Uterus (tissue), 4 donors: ENCODE data around the gene DGKI. TPM values are rescaled to one million over a fixed set of nuclear protein-coding genes. Genes with fewer than 3 reads are reported as not detected.

Source experiments
- DNase-seq, 2 donors: peaks; one replicate each; pipeline ENCODE4 v3.0.0-alpha.2; 2019 to 2020
- H3K27ac ChIP-seq, 2 donors: fragments of 200-600 bp; sonication (generic); 1 replicate in 1 of 2; 2 replicates in 1 of 2; pipeline ENCODE4 v1.5.1; 2016 to 2018
- H3K27me3 ChIP-seq, 2 donors: fragments of 200-600 bp; sonication (generic); one replicate each; pipeline ENCODE4 v1.5.1; 2018 to 2019; ENCODE audit warnings: control low read depth in 1 of 2
- H3K36me3 ChIP-seq, 2 donors: fragments of 200-600 bp; sonication (generic); one replicate each; pipeline ENCODE4 v1.5.1; 2019; ENCODE audit warnings: control low read depth in 1 of 2
- H3K4me1 ChIP-seq, 2 donors: fragments of 200-600 bp; sonication (generic); one replicate each; pipeline ENCODE4 v1.5.1; 2018 to 2019; ENCODE audit warnings: control low read depth in 1 of 2
- H3K4me3 ChIP-seq, 2 donors: fragments of 200-600 bp; sonication (generic); 1 replicate in 1 of 2; 2 replicates in 1 of 2; pipeline ENCODE4 v1.5.1; 2018 to 2019; ENCODE audit warnings: mild to moderate bottlenecking in 1 of 2
- H3K9me3 ChIP-seq, 2 donors: fragments of 200-600 bp; sonication (generic); one replicate each; pipeline ENCODE4 v1.5.1; 2019; ENCODE audit warnings: control low read depth in 1 of 2
- POLR2A ChIP-seq, 2 donors: fragments of 450-650 bp; IDR thresholded peaks; one replicate each; pipeline ENCODE4 v1.6.1; 2016; ENCODE audit warnings: antibody characterized with exemption in 2 of 2, mild to moderate bottlenecking in 1 of 2, moderate library complexity in 1 of 2
- intact Hi-C: fragments of 100-400 bp; cut with DNase I; formaldehyde crosslinking; loops from one replicate; pipeline ENCODE4 v1.15.1; 2023; ENCODE audit warnings: low total_unique reads
- total RNA-seq, 4 donors: library from RNA; depleted of rRNA in 3 of 4; stranded (reverse); fragments of >200 nt in 3 of 4; gene quantifications; one replicate each; pipeline versions ENCODE4 v1.1.0 to v1.2.4, GENCODE V29; 2014 to 2023
- TF ChIP-seq, protein P1 (sequence below), 4 experiments: fragments of 200-600 bp in 2 of 4; fragments of 450-650 bp in 2 of 4; sonication (generic) in 2 of 4; IDR thresholded peaks; one replicate each; pipeline ENCODE4 v1.5.1; 2016 to 2019; ENCODE audit warnings: antibody characterized with exemption in 4 of 4, mild to moderate bottlenecking in 2 of 4, moderate library complexity in 1 of 4
- donor health status: DM: yes; HTN: yes; CAD: no.

Gene DGKI
- total RNA-seq, 4 donors from 2014 or later: 1.0 to 8.5 (median 4.1) TPM

DNA sequence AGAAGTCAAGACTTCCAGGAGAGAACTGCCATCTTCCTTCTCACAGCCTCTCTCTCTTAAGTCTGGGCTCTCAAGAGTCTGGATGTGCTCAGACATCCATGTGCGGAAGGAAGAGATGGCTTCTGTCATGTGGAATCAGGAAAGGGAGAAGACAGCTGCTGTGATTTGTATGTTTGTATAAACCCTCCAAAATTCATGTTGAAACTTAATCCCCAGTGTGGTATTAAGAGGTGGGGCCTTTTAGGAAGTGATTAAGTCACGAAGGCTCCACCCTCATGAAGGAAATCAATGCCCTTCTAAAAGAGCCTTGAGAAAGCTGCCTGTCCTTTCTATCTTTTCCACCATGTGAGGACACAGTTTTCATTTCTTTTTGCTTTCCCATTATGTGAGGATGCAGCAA is 429.3 kb downstream of the DGKI start:
- Histone ChIP-seq H3K4me3 (no peak overlapping the region), H3K36me3 (no peaks in the 10 kb centered on the region), H3K9me3 (no peaks in the 10 kb centered on the region), H3K27me3 (no peaks in the 10 kb centered on the region), H3K4me1 (no peaks in the 10 kb centered on the region), H3K27ac (no peak overlapping the region)
- no peak for TF ChIP-seq POLR2A (IDR thresholded peaks at IDR 0.05)
- TF ChIP-seq, protein P1, sequence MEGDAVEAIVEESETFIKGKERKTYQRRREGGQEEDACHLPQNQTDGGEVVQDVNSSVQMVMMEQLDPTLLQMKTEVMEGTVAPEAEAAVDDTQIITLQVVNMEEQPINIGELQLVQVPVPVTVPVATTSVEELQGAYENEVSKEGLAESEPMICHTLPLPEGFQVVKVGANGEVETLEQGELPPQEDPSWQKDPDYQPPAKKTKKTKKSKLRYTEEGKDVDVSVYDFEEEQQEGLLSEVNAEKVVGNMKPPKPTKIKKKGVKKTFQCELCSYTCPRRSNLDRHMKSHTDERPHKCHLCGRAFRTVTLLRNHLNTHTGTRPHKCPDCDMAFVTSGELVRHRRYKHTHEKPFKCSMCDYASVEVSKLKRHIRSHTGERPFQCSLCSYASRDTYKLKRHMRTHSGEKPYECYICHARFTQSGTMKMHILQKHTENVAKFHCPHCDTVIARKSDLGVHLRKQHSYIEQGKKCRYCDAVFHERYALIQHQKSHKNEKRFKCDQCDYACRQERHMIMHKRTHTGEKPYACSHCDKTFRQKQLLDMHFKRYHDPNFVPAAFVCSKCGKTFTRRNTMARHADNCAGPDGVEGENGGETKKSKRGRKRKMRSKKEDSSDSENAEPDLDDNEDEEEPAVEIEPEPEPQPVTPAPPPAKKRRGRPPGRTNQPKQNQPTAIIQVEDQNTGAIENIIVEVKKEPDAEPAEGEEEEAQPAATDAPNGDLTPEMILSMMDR (IDR thresholded peaks at IDR 0.05): no peak
- intact Hi-C loops: no loop called here
- DNase-seq: no peak

- no peak for DNase-seq
- Histone ChIP-seq H3K27ac (no peak overlapping the region), H3K4me1 (no peaks in the 10 kb centered on the region), H3K4me3 (no peak overlapping the region), H3K36me3 (no peaks in the 10 kb centered on the region), H3K9me3 (no peaks in the 10 kb centered on the region), H3K27me3 (no peaks in the 10 kb centered on the region)
- no peak for TF ChIP-seq POLR2A (IDR thresholded peaks at IDR 0.05)
- TF ChIP-seq, protein P1 (IDR thresholded peaks at IDR 0.05): no peak
- intact Hi-C loops: no loop called here
Observed at GRCh38 chr7:137413901-137414300, 432.9 kb downstream of the DGKI start.

GRCh38 chr7:137411446-137411845 is 435.3 kb downstream of the DGKI start:
- DNase-seq: no peak
- Histone ChIP-seq H3K36me3 (no peaks in the 10 kb centered on the region), H3K27ac (no peak overlapping the region), H3K27me3 (no peaks in the 10 kb centered on the region), H3K4me1 (no peaks in the 10 kb centered on the region), H3K9me3 (no peaks in the 10 kb centered on the region), H3K4me3 (no peak overlapping the region)
- TF ChIP-seq, protein P1 (IDR thresholded peaks at IDR 0.05): no peak
- no peak for TF ChIP-seq POLR2A (IDR thresholded peaks at IDR 0.05)
- intact Hi-C loops: no loop called here

- intact Hi-C loops: no loop called here
- Histone ChIP-seq H3K4me3 (no peak overlapping the region), H3K9me3 (no peaks in the 10 kb centered on the region), H3K27ac (no peak overlapping the region), H3K36me3 (no peaks in the 10 kb centered on the region), H3K4me1 (no peaks in the 10 kb centered on the region), H3K27me3 (no peaks in the 10 kb centered on the region)
- DNase-seq: no peak
- TF ChIP-seq, protein P1 (IDR thresholded peaks at IDR 0.05): no peak
- no peak for TF ChIP-seq POLR2A (IDR thresholded peaks at IDR 0.05)
Observed at GRCh38 chr7:137408126-137408525, 438.6 kb downstream of the DGKI start.

DNA sequence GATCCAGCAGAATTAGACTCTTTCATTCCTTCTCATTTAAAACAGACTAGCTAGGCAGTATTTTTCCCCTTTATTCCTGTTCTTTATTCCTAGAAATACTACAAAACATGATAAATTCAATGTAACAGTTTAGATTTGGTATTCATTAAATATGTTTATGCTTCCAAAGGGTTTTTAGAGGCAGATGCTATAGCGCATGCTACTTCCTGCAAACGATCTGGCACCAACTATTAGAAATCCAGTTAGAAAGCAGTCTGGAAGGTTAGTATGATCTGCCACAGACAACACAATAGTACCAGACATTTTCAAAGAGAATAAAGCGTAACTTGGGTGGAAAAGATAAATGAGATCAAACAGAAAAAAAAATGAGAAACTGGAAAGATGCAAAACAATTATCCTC is 439.7 kb downstream of the DGKI start:
- H3K27ac ChIP-seq: no peak overlapping the region
- no peaks in the 10 kb centered on the region for H3K4me1 ChIP-seq
- TF ChIP-seq, protein P1 (IDR thresholded peaks at IDR 0.05): no peak
- no peak for TF ChIP-seq POLR2A (IDR thresholded peaks at IDR 0.05)
- H3K4me3 ChIP-seq: no peak overlapping the region
- H3K9me3 ChIP-seq: no peaks in the 10 kb centered on the region
- no peaks in the 10 kb centered on the region for H3K36me3 ChIP-seq
- intact Hi-C loops: no loop called here
- no peaks in the 10 kb centered on the region for H3K27me3 ChIP-seq
- no peak for DNase-seq
